C4-2B (cell line): ENCODE data around the gene ZFC3H1.

Experiments used
- CTCF ChIP-seq: fragments of 450-650 bp; conservative IDR thresholded peaks from 2 replicates; pipeline ENCODE4 v1.5.1; 2017; ENCODE audit warnings: mild to moderate bottlenecking
- ZFX ChIP-seq: fragments of 450-650 bp; IDR thresholded peaks from 2 replicates; pipeline ENCODE4 v1.6.1; 2017

DNA sequence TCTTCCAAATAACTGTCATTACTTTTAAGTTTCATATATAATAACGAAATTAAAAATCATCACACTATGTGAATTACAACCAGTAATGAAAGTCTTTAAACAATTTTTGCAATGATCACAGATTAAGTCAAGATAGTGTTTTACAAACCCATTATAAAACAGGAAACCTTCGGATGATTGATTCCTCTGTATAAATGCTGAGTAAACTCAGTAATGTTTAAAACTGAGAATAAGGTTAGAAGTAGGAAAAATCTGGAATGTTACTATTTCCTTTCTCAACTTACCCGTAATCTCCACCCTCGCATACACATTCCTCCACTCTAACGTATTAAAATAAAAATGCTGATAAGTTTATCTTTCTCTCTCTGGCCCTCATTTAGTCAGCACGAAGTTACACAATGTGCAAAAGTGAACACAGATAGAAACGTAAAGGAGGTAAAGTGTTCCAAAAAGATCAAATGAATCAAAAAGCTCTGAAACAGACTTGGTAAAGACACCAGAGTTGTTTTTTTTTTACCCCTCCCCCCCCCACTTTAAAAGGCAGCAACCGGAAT is 1.6 kb downstream of the ZFC3H1 start:
- no peak for TF ChIP-seq CTCF
- TF ChIP-seq ZFX: no peak
